Ovary (tissue), 3 donors: ENCODE data around the gene C16orf95.

Source experiments
- CTCF ChIP-seq, 3 donors: fragments of 450-650 bp in 2 of 3; fragments of 200-600 bp in 1 of 3; IDR thresholded peaks; one replicate each; pipeline versions ENCODE4 v1.5.1 to v1.8.0; 2016 to 2022; ENCODE audit warnings: antibody characterized with exemption in 3 of 3, mild to moderate bottlenecking in 1 of 3
- EP300 ChIP-seq: sonication (generic); formaldehyde crosslinking; IDR thresholded peaks from one replicate; pipeline ENCODE4 v1.6.1; 2017; ENCODE audit warnings: antibody characterized with exemption
- POLR2A ChIP-seq: fragments of 450-650 bp; IDR thresholded peaks from one replicate; pipeline ENCODE4 v1.6.1; 2017; ENCODE audit warnings: antibody characterized with exemption, mild to moderate bottlenecking, moderate library complexity
- donor health status: DM: no; HTN: no; CAD: no.

- no peak for TF ChIP-seq EP300
- no peak for TF ChIP-seq CTCF (IDR thresholded peaks at IDR 0.05)
- no peak for TF ChIP-seq POLR2A
Measured at GRCh38 chr16:87263418-87264052, 53.7 kb downstream of the C16orf95 start.
